ENCODE measurements around the gene HERPUD2. TPM values are rescaled to one million over a fixed set of nuclear protein-coding genes. Genes with fewer than 3 reads are reported as not detected.

The HERPUD2 gene
- total and polyA plus RNA-seq, 2 of the 4 experiments (the other 2 are of a cell fraction), result 22.2 to 27.2 TPM

GRCh38 chr7:35649711-35650110 is 45.2 kb downstream of the HERPUD2 start:
- dilution Hi-C loops (cut with HindIII; ENCODE audit: low sequenced_read_pairs, unreplicated experiment), result no loop called here
- H3K9me3 ChIP-seq (ENCODE audit: control insufficient read depth, insufficient read depth, low read length), result no peaks in the 10 kb centered on the region
- no CpG with 5 or more reads among the region's 3 CpGs for WGBS, 2 experiments (ENCODE audit: extremely low coverage in 2 of 2, insufficient read length in 1 of 2)
- peaks cover 20% of the 10 kb centered on the region; the same call in 1 of the 2 replicates for H4K20me1 ChIP-seq (ENCODE audit: insufficient read depth, low read length)
- H3K4me2 ChIP-seq (ENCODE audit: low read depth, low read length), result no peak overlapping the region
- no peak overlapping the region for H3K56ac ChIP-seq (ENCODE audit: extremely low read depth, insufficient read depth, low read length)
- no peak overlapping the region for H3K14ac ChIP-seq (replicated peaks; ENCODE audit: low read depth, low read length)
- no peak overlapping the region for H4K91ac ChIP-seq (ENCODE audit: insufficient read depth, low read depth, low read length)
- no peak overlapping the region for H3K18ac ChIP-seq (ENCODE audit: low read depth, low read length)
- no peak overlapping the region for H4K8ac ChIP-seq (ENCODE audit: low read depth in 2 of 2, low read length in 2 of 2)
- ChIA-PET POLR2A (ENCODE audit: unreplicated experiment) (no interaction called here), CTCF (no interaction called here)
- no peak overlapping the region for H2BK120ac ChIP-seq (ENCODE audit: low read depth, low read length)
- no peak for DNase-seq
- H3K23ac ChIP-seq (ENCODE audit: low read depth, low read length), result no peak overlapping the region
- in situ Hi-C loops (cut with MboI; ENCODE audit: low sequenced_read_pairs), result no loop called here
- no peak overlapping the region for H2AK5ac ChIP-seq (ENCODE audit: low read depth, low read length)
- no peak overlapping the region for H2BK20ac ChIP-seq (ENCODE audit: low read depth, low read length)
- no peak for TF ChIP-seq FOS (IDR thresholded peaks at IDR 0.05; ENCODE audit: low read depth, low read length)
- TF ChIP-seq MXI1 (IDR thresholded peaks at IDR 0.05; ENCODE audit: borderline replicate concordance, low read depth, low read length), result no peak
- no peak for TF ChIP-seq MAZ (IDR thresholded peaks at IDR 0.05; ENCODE audit: borderline replicate concordance, low read depth, low read length)
- no peak overlapping the region for H2BK15ac ChIP-seq (ENCODE audit: low read depth, low read length)
- no peak overlapping the region for H4K5ac ChIP-seq (ENCODE audit: low read depth, low read length)
- H3K9me1 ChIP-seq (ENCODE audit: insufficient read depth, low read length), result peaks cover 3% of the 10 kb centered on the region; the same call in 1 of the 2 replicates
- H3K4ac ChIP-seq (ENCODE audit: low read depth, low read length), result no peak overlapping the region
- H3K27me3 ChIP-seq (ENCODE audit: control insufficient read depth, insufficient read depth, low read length), result no peaks in the 10 kb centered on the region
- no peak overlapping the region for H3K27ac ChIP-seq (ENCODE audit: insufficient read depth, low read length)
- no peak overlapping the region for H3K4me3 ChIP-seq (ENCODE audit: insufficient read depth, low read depth, low read length)
- no peak overlapping the region for H2AFZ ChIP-seq (replicated peaks; ENCODE audit: low read length, poor library complexity)
- H3K36me3 ChIP-seq (ENCODE audit: control insufficient read depth, insufficient read depth, low read length), result peaks cover 3% of the 10 kb centered on the region; the same call in 1 of the 2 replicates
- H3K79me1 ChIP-seq (ENCODE audit: low read depth in 1 of 2, low read length in 2 of 2), result peaks cover 22 to 50% of the 10 kb centered on the region in 2 experiments
- H3K4me1 ChIP-seq (ENCODE audit: control insufficient read depth, insufficient read depth, low read length), result peaks cover 3% of the 10 kb centered on the region; the same call in 1 of the 2 replicates
- BruUV-seq (replicated peaks), result no TSS peak
- no peak overlapping the region for H2BK5ac ChIP-seq (ENCODE audit: low read depth, low read length, poor library complexity, severe bottlenecking)
- ATAC-seq (ENCODE audit: low read depth), result no peak
- H3K9ac ChIP-seq (ENCODE audit: low read depth, low read length), result no peak overlapping the region
- no peak overlapping the region for H2AK9ac ChIP-seq (replicated peaks; ENCODE audit: low read depth, low read length, poor library complexity)
- intact Hi-C loops (cut with micrococcal nuclease), result loop anchor here (5.0 kb wide), 2 partner anchors 43 to 153 kb away; partner anchors contain the start of gene SEPTIN7
